H9 (cell line): ENCODE data around the gene NBPF11. TPM values are rescaled to one million over a fixed set of nuclear protein-coding genes. Genes with fewer than 3 reads are reported as not detected.
A peak's percentile ranks its signal among the peaks of the same experiment; 100 is the strongest.

Source experiments
- DNase-seq: peaks from one replicate; pipeline ENCODE4 v3.0.0-alpha.2; 2017
- H2AFZ ChIP-seq: one replicate; pipeline ENCODE4 v1.6.1; 2013; ENCODE audit warnings: mild to moderate bottlenecking, low read length, control low read depth, moderate library complexity
- H2AK5ac ChIP-seq: 2 replicates; pipeline ENCODE4 v1.6.1; 2013; ENCODE audit warnings: low read length, control low read depth, mixed read lengths; ENCODE audit not compliant: insufficient read length
- H2BK120ac ChIP-seq: one replicate; pipeline ENCODE4 v1.6.1; 2013; ENCODE audit warnings: low read depth, mild to moderate bottlenecking, low read length, control low read depth, inconsistent platforms; ENCODE audit not compliant: poor library complexity, severe bottlenecking
- H2BK12ac ChIP-seq: 2 replicates; pipeline ENCODE4 v1.6.1; 2013; ENCODE audit warnings: low read length, control low read depth, mixed read lengths, low read depth; ENCODE audit not compliant: insufficient read length
- H2BK15ac ChIP-seq: 2 replicates; pipeline ENCODE4 v1.6.1; 2013; ENCODE audit warnings: low read depth, low read length, control low read depth
- H2BK20ac ChIP-seq: one replicate; pipeline ENCODE4 v1.6.1; 2013; ENCODE audit warnings: low read depth, mild to moderate bottlenecking, low read length, control low read depth, inconsistent platforms; ENCODE audit not compliant: poor library complexity, severe bottlenecking
- H2BK5ac ChIP-seq: 2 replicates; pipeline ENCODE4 v1.6.1; 2013; ENCODE audit warnings: low read length, control low read depth, mixed read lengths; ENCODE audit not compliant: insufficient read length
- H3K14ac ChIP-seq: 2 replicates; pipeline ENCODE4 v1.6.1; 2013; ENCODE audit warnings: low read length, control low read depth; ENCODE audit not compliant: insufficient read depth
- H3K18ac ChIP-seq: 2 replicates; pipeline ENCODE4 v1.6.1; 2013; ENCODE audit warnings: low read depth, mild to moderate bottlenecking, mixed read lengths, low read length, control low read depth; ENCODE audit not compliant: insufficient read length
- H3K23ac ChIP-seq: 2 replicates; pipeline ENCODE4 v1.6.1; 2013; ENCODE audit warnings: low read length, control low read depth, mixed read lengths, low read depth; ENCODE audit not compliant: insufficient read length
- H3K23me2 ChIP-seq: 2 replicates; pipeline ENCODE4 v1.6.1; 2013; ENCODE audit warnings: low read depth, mild to moderate bottlenecking, mixed read lengths, low read length, control low read depth; ENCODE audit not compliant: insufficient read length, poor library complexity, severe bottlenecking
- H3K27ac ChIP-seq: 2 replicates; pipeline ENCODE4 v1.5.1; 2013; ENCODE audit warnings: low read length, control low read depth, mixed read lengths, low read depth; ENCODE audit not compliant: insufficient read length
- H3K27me3 ChIP-seq: 2 replicates; pipeline ENCODE4 v1.6.1; 2013; ENCODE audit warnings: low read length, control low read depth, inconsistent platforms; ENCODE audit not compliant: insufficient read depth
- H3K4ac ChIP-seq: 2 replicates; pipeline ENCODE4 v1.6.1; 2013; ENCODE audit warnings: low read depth, mild to moderate bottlenecking, control low read depth, inconsistent platforms, low read length, moderate library complexity
- H3K4me1 ChIP-seq: 2 replicates; pipeline ENCODE4 v1.6.1; 2013; ENCODE audit warnings: low read length, control low read depth, inconsistent platforms; ENCODE audit not compliant: insufficient read depth
- H3K4me2 ChIP-seq: 2 replicates; pipeline ENCODE4 v1.6.1; 2013; ENCODE audit warnings: low read length, control low read depth, mixed read lengths; ENCODE audit not compliant: insufficient read length, insufficient read depth
- H3K56ac ChIP-seq: 2 replicates; pipeline ENCODE4 v1.6.1; 2013; ENCODE audit warnings: low read depth, mild to moderate bottlenecking, mixed read lengths, low read length, control low read depth; ENCODE audit not compliant: insufficient read length
- H3K79me1 ChIP-seq: 2 replicates; pipeline ENCODE4 v1.6.1; 2013; ENCODE audit warnings: low read depth, mild to moderate bottlenecking, moderate library complexity, low read length, control low read depth, inconsistent platforms; ENCODE audit not compliant: insufficient read depth, poor library complexity, severe bottlenecking
- H3K79me2 ChIP-seq: 2 replicates; pipeline ENCODE4 v1.6.1; 2013; ENCODE audit warnings: low read length, control low read depth, inconsistent platforms; ENCODE audit not compliant: insufficient read depth
- H3K9ac ChIP-seq: 2 replicates; pipeline ENCODE4 v1.6.1; 2013; ENCODE audit warnings: low read length, control low read depth, mixed read lengths; ENCODE audit not compliant: insufficient read length; ENCODE audit errors: extremely low read depth
- H3K9me3 ChIP-seq: one replicate; pipeline ENCODE4 v1.6.1; 2013; ENCODE audit warnings: low read depth, low read length, inconsistent platforms; ENCODE audit not compliant: control insufficient read depth
- H3T11ph ChIP-seq: one replicate; pipeline ENCODE4 v1.6.1; 2013; ENCODE audit warnings: mild to moderate bottlenecking, low read length, control low read depth, inconsistent platforms
- H4K20me1 ChIP-seq: one replicate; pipeline ENCODE4 v1.6.1; 2013; ENCODE audit not compliant: control insufficient read depth, insufficient read length, insufficient read depth
- H4K5ac ChIP-seq: 2 replicates; pipeline ENCODE4 v1.6.1; 2013; ENCODE audit warnings: low read depth, mild to moderate bottlenecking, mixed read lengths, low read length, control low read depth; ENCODE audit not compliant: insufficient read length
- H4K8ac ChIP-seq: replicated peaks from 2 replicates; pipeline ENCODE4 v1.6.1; 2013; ENCODE audit warnings: low read length, control low read depth, mixed read lengths, low read depth; ENCODE audit not compliant: insufficient read length
- H4K91ac ChIP-seq: 2 replicates; pipeline ENCODE4 v1.6.1; 2013; ENCODE audit warnings: low read depth, mild to moderate bottlenecking, moderate library complexity, mixed read lengths, low read length, control low read depth; ENCODE audit not compliant: insufficient read length
- H3K27ac Mint-ChIP-seq, 3 experiments: 2 replicates in 2 of 3; 3 replicates in 1 of 3; pipeline ENCODE4 v1.8.0; 2020 to 2021; ENCODE audit warnings: mixed read lengths in 3 of 3, mild to moderate bottlenecking in 1 of 3, moderate library complexity in 1 of 3
- H3K27me3 Mint-ChIP-seq: 2 replicates; pipeline ENCODE4 v1.8.0; 2021; ENCODE audit warnings: low read depth, mild to moderate bottlenecking, moderate library complexity, mixed read lengths
- H3K36me3 Mint-ChIP-seq, 3 experiments: 2 replicates in 2 of 3; 3 replicates in 1 of 3; pipeline ENCODE4 v1.8.0; 2020 to 2021; ENCODE audit warnings: low read depth in 3 of 3, mixed read lengths in 3 of 3; ENCODE audit not compliant: insufficient read depth in 1 of 3
- H3K4me1 Mint-ChIP-seq, 2 experiments: 2 replicates each; pipeline ENCODE4 v1.8.0; 2020; ENCODE audit warnings: mixed read lengths in 2 of 2
- H3K4me3 Mint-ChIP-seq, 2 experiments: 2 replicates in 1 of 2; 3 replicates in 1 of 2; pipeline ENCODE4 v1.8.0; 2020 to 2021; ENCODE audit warnings: mild to moderate bottlenecking in 2 of 2, mixed read lengths in 2 of 2, moderate library complexity in 1 of 2
- H3K9me3 Mint-ChIP-seq, 2 experiments: 2 replicates in 1 of 2; 3 replicates in 1 of 2; pipeline ENCODE4 v1.8.0; 2020; ENCODE audit warnings: mild to moderate bottlenecking in 2 of 2, mixed read lengths in 2 of 2, moderate library complexity in 1 of 2
- CTCF ChIP-seq: fragments of 200-600 bp; sonication (generic); conservative IDR thresholded peaks from 3 replicates; pipeline ENCODE4 v1.8.0; 2021; ENCODE audit warnings: antibody characterized with exemption, mild to moderate bottlenecking
- WGBS: extraction: QIAGEN DNeasy Blood & Tissue Kit; methylation state at CpG from one replicate; pipeline ENCODE4 v1.1.7; 2013; ENCODE audit warnings: missing lambda C conversion rate, low lambda C conversion rate, mixed read lengths; ENCODE audit not compliant: insufficient read length; ENCODE audit errors: extremely low coverage; 5-methylcytosine and 5-hydroxymethylcytosine counted together
- total RNA-seq: library from RNA; stranded (reverse); gene quantifications from 2 replicates; pipeline ENCODE4 v1.2.1, GENCODE V29; 2021

Gene NBPF11
- total RNA-seq, 1 experiment from 2014 or later = 9.2 TPM

DNA sequence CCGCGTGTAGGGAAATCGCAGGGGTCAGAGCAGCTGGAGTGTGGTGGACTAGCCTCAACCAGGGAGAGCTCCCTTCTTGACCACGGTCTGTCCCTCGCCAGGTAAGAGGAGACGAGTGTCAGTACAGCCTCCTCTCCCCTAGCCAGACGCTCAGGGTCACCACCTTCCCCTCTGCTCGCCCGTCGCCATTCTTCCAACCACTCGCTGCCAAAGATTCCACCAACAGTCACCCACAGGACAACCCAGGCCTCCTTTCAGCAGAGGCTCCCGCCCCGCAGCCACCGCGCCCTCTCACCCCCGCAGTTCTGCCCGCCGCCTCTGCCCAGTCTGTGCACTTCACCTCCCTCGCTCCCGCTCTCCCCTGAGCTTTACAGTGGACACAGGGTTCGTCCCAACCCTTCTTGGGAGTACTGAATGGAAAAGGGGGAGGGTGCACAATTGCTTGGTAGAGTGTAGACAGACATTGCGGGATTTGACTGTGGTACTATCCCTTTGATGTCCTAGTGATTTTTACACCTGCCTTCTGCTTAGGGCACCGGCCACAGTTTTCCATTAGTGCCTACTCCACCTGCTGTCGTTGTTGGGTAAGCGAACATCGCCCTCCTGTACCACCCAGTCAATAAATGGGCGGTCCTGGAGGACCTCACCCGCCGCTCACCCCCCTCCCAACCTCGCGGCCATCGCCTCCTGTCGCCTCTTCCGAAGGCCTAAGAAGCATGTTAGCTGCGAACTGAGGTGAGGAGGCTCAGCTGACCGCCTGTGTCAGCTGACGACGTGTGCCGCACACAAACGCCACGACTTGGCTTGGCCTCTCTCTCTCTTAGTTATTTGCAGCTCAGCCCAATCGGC is 9.2 kb upstream of the NBPF11 start:
- Histone ChIP-seq H3K9ac (no peak overlapping the region), H3K4ac (no peak overlapping the region), H3K18ac (no peak overlapping the region), H3K4me1 (peaks cover 2% of the 10 kb centered on the region; the same call in 1 of the 2 replicates), H4K91ac (no peak overlapping the region), H2AFZ (no peak overlapping the region), H3K79me1 (no peaks in the 10 kb centered on the region), H3K79me2 (no peaks in the 10 kb centered on the region), H3K56ac (no peak overlapping the region), H3K23ac (no peak overlapping the region), H4K5ac (no peak overlapping the region), H3T11ph (no peak overlapping the region), H3K4me2 (no peak overlapping the region), H4K20me1 (no peaks in the 10 kb centered on the region), H2BK20ac (no peak overlapping the region), H4K8ac (no peak overlapping the region), H3K9me3 (no peaks in the 10 kb centered on the region), H2BK5ac (no peak overlapping the region), H2BK120ac (no peak overlapping the region), H3K23me2 (no peaks in the 10 kb centered on the region), H3K14ac (no peak overlapping the region), H3K27me3 (no peaks in the 10 kb centered on the region), H2BK12ac (no peak overlapping the region), H2BK15ac (no peak overlapping the region), H3K27ac (no peak overlapping the region), H2AK5ac (no peak overlapping the region)
- no peaks in the 10 kb centered on the region; a peak in 1 of 5 replicates for H3K9me3 Mint-ChIP-seq
- peak; percentile 31 for DNase-seq
- H3K27me3 Mint-ChIP-seq = no peaks in the 10 kb centered on the region; the same call in 1 of the 2 replicates
- no peak overlapping the region for H3K4me3 Mint-ChIP-seq
- H3K27ac Mint-ChIP-seq = no peak overlapping the region
- H3K4me1 Mint-ChIP-seq = peaks cover 10 to 16% of the 10 kb centered on the region in 2 experiments
- WGBS = no CpG with 5 or more reads among the region's 42 CpGs
- peaks cover 0 to 2% (median 0%) of the 10 kb centered on the region in 3 experiments; a peak in 1 of 7 replicates for H3K36me3 Mint-ChIP-seq
- TF ChIP-seq CTCF = no peak
